ENCODE results near the gene FOXL3.
"Not testable (repeated sequence)": the region's sequence is repeated elsewhere in the genome, so short reads cannot be mapped to it uniquely, and the experiment has no call there.

Gene FOXL3

DNA sequence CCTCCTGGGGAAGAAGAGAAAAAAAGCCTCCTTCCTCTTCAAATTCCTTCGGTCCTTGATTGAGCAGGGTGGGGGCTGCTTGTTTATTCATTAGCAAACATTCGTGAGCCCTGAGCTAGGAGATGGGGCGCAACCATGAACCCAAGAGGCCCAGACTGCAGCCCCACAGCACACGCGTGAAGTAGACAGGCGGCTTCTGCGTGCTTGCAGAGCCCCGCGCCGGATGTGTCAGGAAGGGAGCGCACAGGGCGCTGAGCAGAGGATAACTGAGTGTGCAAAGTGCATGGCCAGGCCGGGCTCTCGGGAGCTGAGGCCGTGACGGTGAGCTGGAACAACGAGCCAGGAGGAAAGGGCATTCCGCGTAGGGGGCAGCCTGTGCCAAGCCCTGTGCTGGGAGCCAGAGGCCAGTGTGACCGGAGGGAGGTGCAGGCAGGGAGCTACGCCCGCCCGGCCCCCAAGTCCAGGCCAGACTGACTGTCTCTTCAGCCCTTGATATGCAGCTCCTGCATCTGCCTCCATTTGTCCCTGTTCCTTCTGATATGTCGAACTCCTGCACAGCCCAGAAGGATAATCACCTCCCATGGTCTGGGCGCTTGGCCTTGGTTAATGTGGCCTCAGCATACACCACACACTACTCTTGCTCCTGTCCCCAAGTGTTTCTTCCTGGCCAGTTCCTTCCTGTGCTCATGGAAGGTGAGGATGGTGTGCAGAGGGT is 4.6 kb downstream of the FOXL3 start:
- TF ChIP-seq, protein P1, sequence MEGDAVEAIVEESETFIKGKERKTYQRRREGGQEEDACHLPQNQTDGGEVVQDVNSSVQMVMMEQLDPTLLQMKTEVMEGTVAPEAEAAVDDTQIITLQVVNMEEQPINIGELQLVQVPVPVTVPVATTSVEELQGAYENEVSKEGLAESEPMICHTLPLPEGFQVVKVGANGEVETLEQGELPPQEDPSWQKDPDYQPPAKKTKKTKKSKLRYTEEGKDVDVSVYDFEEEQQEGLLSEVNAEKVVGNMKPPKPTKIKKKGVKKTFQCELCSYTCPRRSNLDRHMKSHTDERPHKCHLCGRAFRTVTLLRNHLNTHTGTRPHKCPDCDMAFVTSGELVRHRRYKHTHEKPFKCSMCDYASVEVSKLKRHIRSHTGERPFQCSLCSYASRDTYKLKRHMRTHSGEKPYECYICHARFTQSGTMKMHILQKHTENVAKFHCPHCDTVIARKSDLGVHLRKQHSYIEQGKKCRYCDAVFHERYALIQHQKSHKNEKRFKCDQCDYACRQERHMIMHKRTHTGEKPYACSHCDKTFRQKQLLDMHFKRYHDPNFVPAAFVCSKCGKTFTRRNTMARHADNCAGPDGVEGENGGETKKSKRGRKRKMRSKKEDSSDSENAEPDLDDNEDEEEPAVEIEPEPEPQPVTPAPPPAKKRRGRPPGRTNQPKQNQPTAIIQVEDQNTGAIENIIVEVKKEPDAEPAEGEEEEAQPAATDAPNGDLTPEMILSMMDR (IDR thresholded peaks at IDR 0.05; ENCODE audit: extremely low read depth, insufficient read depth, missing control alignments), result no peak
- no peak for DNase-seq (ENCODE audit: low spot score)
- in situ Hi-C loops (cut with MboI; ENCODE audit: low pct_unique_long_range_greater_than_20kb, low sequenced_read_pairs, unreplicated experiment), result no loop called here

DNA sequence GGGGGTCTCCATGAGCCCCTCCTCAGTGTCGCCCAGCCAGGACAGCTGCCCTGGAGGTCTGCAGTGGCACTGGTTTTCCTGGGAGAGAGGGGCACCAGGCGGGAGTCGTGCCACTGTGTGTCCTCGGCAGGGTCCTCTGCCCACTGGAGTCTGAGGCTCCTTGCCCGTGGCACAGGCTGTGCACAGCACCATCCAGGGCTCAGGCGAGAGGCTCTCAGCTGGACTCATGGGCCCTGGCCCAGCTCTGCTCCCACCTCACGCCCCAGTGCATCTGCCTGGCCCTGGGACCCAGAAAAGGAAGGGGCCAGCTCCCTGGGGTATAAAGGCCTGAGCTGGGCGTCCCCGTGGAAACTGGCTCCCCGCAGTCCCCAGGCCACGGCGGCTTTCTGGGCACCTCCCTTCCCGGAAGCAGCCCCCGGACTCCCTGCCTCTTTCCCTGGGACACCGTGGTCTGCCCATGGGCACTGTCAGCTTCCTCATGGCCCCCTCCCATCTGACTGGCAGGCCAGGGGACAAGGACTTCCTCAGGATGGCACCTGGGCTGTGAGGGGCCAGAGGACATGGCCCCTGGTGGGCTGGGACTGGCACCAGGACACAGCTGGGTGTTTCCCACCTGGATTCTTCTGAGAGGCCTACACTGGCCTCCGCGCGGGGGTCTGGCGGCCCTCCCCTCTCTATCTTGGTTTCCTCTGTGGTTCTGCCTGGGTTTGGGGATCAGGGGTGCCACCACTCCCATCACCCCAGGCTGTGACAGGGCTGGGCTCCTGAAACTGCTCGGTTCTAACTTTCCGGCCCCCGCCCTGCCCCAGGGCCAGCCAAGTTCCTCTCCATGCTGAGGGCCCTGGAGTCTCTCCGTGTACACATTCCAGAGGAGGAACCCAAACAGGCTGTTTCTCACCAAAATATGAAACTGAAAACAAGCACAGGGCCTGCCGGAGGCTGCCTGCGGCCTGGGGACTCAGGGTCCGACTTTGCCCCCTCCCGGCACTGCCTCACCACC is 5.5 kb downstream of the FOXL3 start:
- TF ChIP-seq, protein P1 (IDR thresholded peaks at IDR 0.05; ENCODE audit: extremely low read depth, insufficient read depth, missing control alignments), result no peak
- in situ Hi-C loops (cut with MboI; ENCODE audit: low pct_unique_long_range_greater_than_20kb, low sequenced_read_pairs, unreplicated experiment), result no loop called here
- DNase-seq (ENCODE audit: low spot score), result no peak

GRCh38 chr7:296373-296945 is 6.5 kb downstream of the FOXL3 start:
- TF ChIP-seq, protein P1 (IDR thresholded peaks at IDR 0.05; ENCODE audit: extremely low read depth, insufficient read depth, missing control alignments), result no peak
- in situ Hi-C loops (cut with MboI; ENCODE audit: low pct_unique_long_range_greater_than_20kb, low sequenced_read_pairs, unreplicated experiment), result no loop called here
- no peak for DNase-seq (ENCODE audit: low spot score)

- in situ Hi-C loops (cut with MboI; ENCODE audit: low pct_unique_long_range_greater_than_20kb, low sequenced_read_pairs, unreplicated experiment); DNase-seq (ENCODE audit: low spot score): not testable (repeated sequence)
Measured at GRCh38 chr7:297141-297540, 7.2 kb downstream of the FOXL3 start.

DNA sequence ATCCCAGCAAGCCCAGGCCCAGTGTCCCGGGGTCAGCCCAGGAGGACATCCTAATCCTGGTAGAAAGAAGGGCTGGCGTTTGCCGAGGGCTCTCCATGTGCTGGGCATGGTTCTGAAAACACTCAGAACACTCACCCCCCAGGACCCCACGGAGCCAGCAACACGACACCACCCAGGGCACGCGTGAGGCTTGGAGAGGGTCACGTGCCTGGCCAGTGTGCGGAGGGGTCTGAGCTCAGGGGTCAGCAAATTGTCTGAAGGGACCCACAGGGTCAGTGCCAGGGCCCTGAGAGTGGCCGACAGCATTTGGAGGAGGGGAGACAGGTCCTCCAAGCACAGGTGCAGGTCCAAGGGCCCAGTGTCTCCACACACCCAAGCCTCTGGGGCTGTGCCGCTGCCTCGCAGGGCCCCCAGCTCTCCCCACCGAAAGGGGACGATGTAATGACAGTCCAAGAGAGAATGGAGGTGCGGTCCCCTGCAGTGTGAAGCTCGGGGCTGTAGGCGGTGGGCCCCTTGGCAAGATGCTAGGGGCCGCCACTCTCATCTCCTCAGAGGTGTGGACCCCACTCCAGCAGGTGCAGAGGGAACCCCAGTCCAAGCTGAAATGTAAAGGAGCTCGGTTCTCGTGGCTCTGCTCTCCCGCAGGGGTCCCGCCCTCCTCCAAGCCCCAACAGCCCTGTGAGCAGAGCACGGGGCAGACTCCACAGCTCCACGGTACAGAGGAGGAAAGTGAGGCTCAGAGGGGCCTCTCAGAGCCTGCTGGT is 7.8 kb downstream of the FOXL3 start:
- TF ChIP-seq, protein P1 (IDR thresholded peaks at IDR 0.05; ENCODE audit: extremely low read depth, insufficient read depth, missing control alignments), result no peak
- no peak for DNase-seq (ENCODE audit: low spot score)
- in situ Hi-C loops (cut with MboI; ENCODE audit: low pct_unique_long_range_greater_than_20kb, low sequenced_read_pairs, unreplicated experiment), result no loop called here

DNA sequence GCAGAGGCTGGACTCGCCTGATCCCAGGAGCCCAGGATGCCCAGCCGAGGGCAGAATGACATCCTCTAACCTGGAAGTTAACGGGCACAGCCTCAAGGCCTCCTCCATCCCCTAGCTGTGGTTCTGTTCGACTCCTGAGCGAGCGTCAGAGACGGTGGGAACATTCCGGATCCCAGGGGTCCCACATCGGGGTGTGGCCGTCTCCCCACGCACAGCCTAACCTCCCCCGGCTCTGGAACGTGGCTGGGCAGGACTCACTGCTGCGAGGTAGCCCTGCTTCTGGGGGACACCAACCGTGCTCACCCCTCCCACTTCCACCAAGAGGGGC is 8.4 kb downstream of the FOXL3 start:
- TF ChIP-seq, protein P1 (IDR thresholded peaks at IDR 0.05; ENCODE audit: extremely low read depth, insufficient read depth, missing control alignments), result no peak
- DNase-seq (ENCODE audit: low spot score), result no peak
- in situ Hi-C loops (cut with MboI; ENCODE audit: low pct_unique_long_range_greater_than_20kb, low sequenced_read_pairs, unreplicated experiment), result no loop called here
